Measurements from ENCODE around the gene ANLN.
A peak's percentile ranks its signal among the peaks of the same experiment; 100 is the strongest.
"Not testable (repeated sequence)": the region's sequence is repeated elsewhere in the genome, so short reads cannot be mapped to it uniquely, and the experiment has no call there.

The ANLN gene

GRCh38 chr7:36468370-36469101 is 78.9 kb downstream of the ANLN start:
- no peak for DNase-seq

GRCh38 chr7:36469236-36469635 is 79.6 kb downstream of the ANLN start:
- DNase-seq: no peak

GRCh38 chr7:36472141-36472729 is 82.6 kb downstream of the ANLN start:
- DNase-seq: no peak

GRCh38 chr7:36473454-36474282 is 84.0 kb downstream of the ANLN start:
- peak; percentile 34 for DNase-seq

GRCh38 chr7:36474283-36475010 is 84.8 kb downstream of the ANLN start:
- DNase-seq: no peak

- DNase-seq: no peak
Measured at GRCh38 chr7:36475011-36475342, 85.3 kb downstream of the ANLN start.

- no peak for DNase-seq
Measured at GRCh38 chr7:36475381-36475780, 85.7 kb downstream of the ANLN start.

GRCh38 chr7:36478745-36479144 is 89.1 kb downstream of the ANLN start:
- DNase-seq: no peak

- not testable (repeated sequence) for DNase-seq
Measured at GRCh38 chr7:36483853-36484252, 94.2 kb downstream of the ANLN start.

GRCh38 chr7:36484265-36484664 is 94.6 kb downstream of the ANLN start:
- DNase-seq: no peak

GRCh38 chr7:36486336-36486735 is 96.7 kb downstream of the ANLN start:
- DNase-seq: no peak

- peak; percentile 46 for DNase-seq
Measured at GRCh38 chr7:36487756-36488336, 98.2 kb downstream of the ANLN start.

- not testable (repeated sequence) for DNase-seq
Measured at GRCh38 chr7:36488672-36489071, 99.0 kb downstream of the ANLN start.

GRCh38 chr7:36490419-36490830 is 100.8 kb downstream of the ANLN start:
- no peak for DNase-seq

GRCh38 chr7:36491317-36491716 is 101.7 kb downstream of the ANLN start:
- DNase-seq: no peak

- DNase-seq: no peak
Measured at GRCh38 chr7:36496576-36496975, 106.9 kb downstream of the ANLN start.

GRCh38 chr7:36497176-36497575 is 107.5 kb downstream of the ANLN start:
- DNase-seq: not testable (repeated sequence)

GRCh38 chr7:36497775-36498174 is 108.1 kb downstream of the ANLN start:
- no peak for DNase-seq
